Left ventricle myocardium inferior (tissue), 1 donor: ENCODE data around the gene ITIH3. TPM values are rescaled to one million over a fixed set of nuclear protein-coding genes. Genes with fewer than 3 reads are reported as not detected.

Source experiments
- DNase-seq: peaks from one replicate; pipeline ENCODE4 v3.0.0-alpha.2; 2020
- H3K27ac ChIP-seq: fragments of 200-600 bp; replicated peaks from 2 replicates; pipeline ENCODE4 v1.8.0; 2021
- H3K27me3 ChIP-seq: fragments of 200-600 bp; 2 replicates; pipeline ENCODE4 v1.8.0; 2021; ENCODE audit warnings: low read depth
- H3K36me3 ChIP-seq: fragments of 200-600 bp; 2 replicates; pipeline ENCODE4 v1.8.0; 2021
- H3K4me1 ChIP-seq: fragments of 200-600 bp; 2 replicates; pipeline ENCODE4 v1.8.0; 2021
- H3K4me3 ChIP-seq: fragments of 200-600 bp; 2 replicates; pipeline ENCODE4 v1.8.0; 2021; ENCODE audit warnings: mild to moderate bottlenecking, moderate library complexity
- H3K9me3 ChIP-seq: fragments of 200-600 bp; replicated peaks from 2 replicates; pipeline ENCODE4 v1.8.0; 2021
- CTCF ChIP-seq: fragments of 200-600 bp; IDR thresholded peaks from 2 replicates; pipeline ENCODE4 v1.8.0; 2021; ENCODE audit warnings: antibody characterized with exemption, mild to moderate bottlenecking, borderline replicate concordance
- intact Hi-C: fragments of 100-400 bp; cut with micrococcal nuclease; formaldehyde crosslinking; loops from one replicate; pipeline ENCODE4 v1.11.0; 2022
- total RNA-seq: library from RNA; stranded (reverse); fragmentation: NEBNext Ultra II Directional; extraction: Animal tissue kit (Norgen Biotek cat#: 25700); gene quantifications from one replicate; pipeline ENCODE4 v1.2.1, GENCODE V29; 2021
- donor health status: DM: no; HTN: yes; CAD: no; lungs with severe emphysema.

Gene ITIH3
- total RNA-seq, 1 donor from 2014 or later: 0.55 TPM

GRCh38 chr3:52827441-52827840, 32.8 kb downstream of the ITIH3 start:
- Histone ChIP-seq H3K27me3 (no peaks in the 10 kb centered on the region), H3K9me3 (no peaks in the 10 kb centered on the region), H3K27ac (no peak overlapping the region), H3K4me3 (no peak overlapping the region), H3K36me3 (peaks cover 20% of the 10 kb centered on the region), H3K4me1 (peaks cover 17% of the 10 kb centered on the region)
- intact Hi-C loops: no loop called here
- DNase-seq: no peak
- no peak for TF ChIP-seq CTCF

DNA sequence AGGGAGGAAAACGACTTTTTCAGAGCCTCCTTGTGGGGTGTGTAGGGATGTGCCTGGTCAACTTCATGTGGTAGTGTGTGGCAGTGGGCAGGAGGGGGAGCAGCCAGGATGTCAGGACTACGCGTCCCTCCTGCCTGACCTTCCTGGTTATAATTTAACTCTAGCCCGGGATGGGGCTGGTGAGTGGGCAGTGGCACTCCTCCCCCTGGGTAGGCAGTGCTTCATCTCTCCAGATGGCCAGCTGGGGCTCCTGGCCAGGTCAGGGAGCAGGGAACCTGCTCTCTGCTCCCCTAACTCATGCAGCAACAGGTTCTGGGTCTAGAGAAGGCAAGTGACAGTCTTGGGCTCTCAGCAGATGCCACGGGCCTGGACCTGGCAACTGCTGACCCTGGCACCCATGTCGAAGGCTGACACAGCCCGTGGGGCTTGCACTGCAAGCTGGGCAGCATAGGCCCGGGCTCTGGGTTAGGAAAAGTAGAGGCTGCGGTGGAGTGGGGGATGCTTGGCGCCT, 33.3 kb downstream of the ITIH3 start:
- Histone ChIP-seq H3K9me3 (no peaks in the 10 kb centered on the region), H3K4me1 (peaks cover 17% of the 10 kb centered on the region), H3K27ac (no peak overlapping the region), H3K4me3 (no peak overlapping the region), H3K36me3 (peaks cover 18% of the 10 kb centered on the region), H3K27me3 (no peaks in the 10 kb centered on the region)
- intact Hi-C loops: no loop called here
- DNase-seq: no peak
- TF ChIP-seq CTCF: no peak

DNA sequence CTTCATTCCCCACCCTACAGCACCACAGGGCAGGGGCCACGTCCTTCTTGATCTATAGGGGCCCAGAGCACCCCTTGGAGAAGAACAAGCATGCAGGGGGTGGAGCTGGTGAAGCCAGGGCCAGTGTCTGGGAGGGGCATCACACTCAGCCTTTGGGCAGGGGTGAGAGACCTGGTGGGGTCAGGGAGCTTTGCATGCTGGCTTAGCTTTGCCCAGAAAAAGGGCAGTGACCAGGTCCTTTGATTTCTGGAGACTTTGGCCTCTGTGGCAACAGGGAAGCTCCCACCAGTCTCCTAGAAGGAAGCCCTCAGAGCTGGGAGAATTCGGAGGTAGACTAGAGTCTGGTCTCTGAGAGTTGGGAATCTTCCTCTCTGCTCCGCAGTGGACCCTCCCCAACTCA, 34.9 kb downstream of the ITIH3 start:
- Histone ChIP-seq H3K4me3 (no peak overlapping the region), H3K27me3 (no peaks in the 10 kb centered on the region), H3K27ac (no peak overlapping the region), H3K9me3 (no peaks in the 10 kb centered on the region), H3K4me1 (peaks cover 25% of the 10 kb centered on the region), H3K36me3 (peaks cover 4% of the 10 kb centered on the region)
- DNase-seq: no peak
- intact Hi-C loops: no loop called here
- no peak for TF ChIP-seq CTCF

- DNase-seq: no peak
- intact Hi-C loops: no loop called here
- Histone ChIP-seq H3K36me3 (peaks cover 4% of the 10 kb centered on the region), H3K4me1 (peaks cover 29% of the 10 kb centered on the region), H3K4me3 (no peak overlapping the region), H3K9me3 (no peaks in the 10 kb centered on the region), H3K27me3 (no peaks in the 10 kb centered on the region), H3K27ac (no peak overlapping the region)
- no peak for TF ChIP-seq CTCF
Observed at GRCh38 chr3:52829906-52830463, 35.4 kb downstream of the ITIH3 start.

GRCh38 chr3:52830535-52831258, 36.1 kb downstream of the ITIH3 start, which contains the start of gene ITIH4:
ITIH4 (minus strand) TSS chr3:52830672; CDS start chr3:52830642, 30 bp downstream.
- no peaks in the 10 kb centered on the region for H3K9me3 ChIP-seq
- peak within 1 kb of the TSS; percentile 64 for H3K27ac ChIP-seq
- peaks cover under 1% of the 10 kb centered on the region for H3K36me3 ChIP-seq
- H3K4me1 ChIP-seq: peaks cover 36% of the 10 kb centered on the region
- no peaks in the 10 kb centered on the region for H3K27me3 ChIP-seq
- no peak for DNase-seq
- H3K4me3 ChIP-seq: no peak within 1 kb of the TSS
- TF ChIP-seq CTCF: no peak
- intact Hi-C loops: no loop called here
